Measurements from ENCODE around the gene SUPT6H. TPM values are rescaled to one million over a fixed set of nuclear protein-coding genes. Genes with fewer than 3 reads are reported as not detected.

SUPT6H gene
- total and polyA plus RNA-seq, 2 donors (not counting 3 experiments of a cell fraction or from before 2014, with no cell fraction given), result 33.9 to 79.2 TPM

- no peaks in the 10 kb centered on the region for H4K20me1 ChIP-seq (replicated peaks; ENCODE audit: control insufficient read depth, extremely low read depth, insufficient read depth, low read length)
- no peaks in the 10 kb centered on the region for H3K9me3 ChIP-seq (replicated peaks; ENCODE audit: control insufficient read depth, insufficient read depth, low read length)
- no TSS peak for BruUV-seq (replicated peaks)
- POLR2A ChIA-PET, result no interaction called here
- no peak overlapping the region for H2AFZ ChIP-seq (ENCODE audit: low read depth, low read length)
- H3K79me2 ChIP-seq (ENCODE audit: control insufficient read depth, insufficient read depth, low read length), result no peaks in the 10 kb centered on the region
- H3K4me1 ChIP-seq (ENCODE audit: control insufficient read depth, extremely low read depth, insufficient read depth, low read length), result peaks cover 4% of the 10 kb centered on the region
- H3K9ac ChIP-seq (replicated peaks; ENCODE audit: extremely low read depth, insufficient read depth, low read length), result no peak overlapping the region
- H3K36me3 ChIP-seq (ENCODE audit: control insufficient read depth in 2 of 2, extremely low read depth in 1 of 2, insufficient read depth in 2 of 2, low read length in 2 of 2), result peaks cover 4 to 27% of the 10 kb centered on the region in 2 experiments
- H3K4me2 ChIP-seq (ENCODE audit: insufficient read depth, low read length), result no peak overlapping the region
- DNase-seq (ENCODE audit: low read depth, low spot score), result no peak
- CTCF ChIA-PET, result no interaction called here
- dilution Hi-C loops (cut with MboI; ENCODE audit: extremely low pct_ligation_motif_present, low sequenced_read_pairs) (no loop called here), intact Hi-C loops (cut with micrococcal nuclease) (no loop called here)
- no peak overlapping the region for H3K27ac ChIP-seq (ENCODE audit: insufficient read depth, low read depth, low read length)
- FAIRE-seq, result no peak
- no peaks in the 10 kb centered on the region for H3K9me1 ChIP-seq (replicated peaks; ENCODE audit: control insufficient read depth, extremely low read depth, insufficient read depth, low read length)
- no peaks in the 10 kb centered on the region for H3K27me3 ChIP-seq (ENCODE audit: control insufficient read depth in 2 of 2, insufficient read depth in 2 of 2, low read length in 2 of 2)
- H3K4me3 ChIP-seq (replicated peaks in 1 of 3; ENCODE audit: insufficient read depth in 1 of 3, low read depth in 1 of 3, low read length in 3 of 3), result no peak overlapping the region
- TF ChIP-seq JUN (IDR thresholded peaks at IDR 0.05; ENCODE audit: borderline replicate concordance, insufficient read depth, insufficient read length, low read depth) (no peak), GATA2 (IDR thresholded peaks at IDR 0.05; ENCODE audit: insufficient read depth, insufficient read length, low read depth, low read length) (no peak), CTCF (IDR thresholded peaks at IDR 0.05; ENCODE audit: extremely low read depth in 1 of 2, insufficient read depth in 1 of 2, low read depth in 1 of 2, low read length in 2 of 2) (no peak), FOS (IDR thresholded peaks at IDR 0.05; ENCODE audit: borderline replicate concordance, insufficient read depth, low read length) (no peak), POLR2AphosphoS5 (IDR thresholded peaks at IDR 0.05; ENCODE audit: insufficient read depth, low read depth, low read length) (no peak), EZH2 (IDR thresholded peaks at IDR 0.05; ENCODE audit: borderline replicate concordance, low read depth, low read length, severe bottlenecking) (no peak), MAX (IDR thresholded peaks at IDR 0.05; ENCODE audit: insufficient read depth, insufficient read length) (no peak), MYC (IDR thresholded peaks at IDR 0.05; ENCODE audit: low read depth, low read length) (no peak), POLR2A (IDR thresholded peaks at IDR 0.05; ENCODE audit: low read depth, low read length) (no peak)
Measured at GRCh38 chr17:28706471-28707338, 44.7 kb downstream of the SUPT6H start.

All from endothelial cell of umbilical vein (primary cell).